GM12892 (cell line): ENCODE results near the gene MBD5.

ENCODE experiments used
- DNase-seq: peaks from one replicate; pipeline ENCODE4 v3.0.0; 2011; ENCODE audit not compliant: insufficient read length
- FAIRE-seq: peaks from 2 replicates; lab custom pipeline; 2011; peaks lifted over from hg19 to GRCh38; lab: Jason Lieb, UNC
- POLR2A ChIP-seq: IDR thresholded peaks from 2 replicates; pipeline ENCODE4 v1.6.1; 2011; ENCODE audit warnings: low read depth, low read length, control low read depth
- POLR2AphosphoS5 ChIP-seq: IDR thresholded peaks from 2 replicates; pipeline ENCODE4 v1.6.1; 2011; ENCODE audit warnings: low read depth, low read length, control low read depth
- TAF1 ChIP-seq: IDR thresholded peaks from 2 replicates; pipeline ENCODE4 v1.6.1; 2011; ENCODE audit warnings: low read depth, mild to moderate bottlenecking, control low read depth, low read length, borderline replicate concordance

Gene MBD5

GRCh38 chr2:148273158-148273691, 252.3 kb downstream of the MBD5 start:
- DNase-seq, result no peak
- FAIRE-seq, result no peak
- TF ChIP-seq POLR2A (no peak), TAF1 (no peak)

DNA sequence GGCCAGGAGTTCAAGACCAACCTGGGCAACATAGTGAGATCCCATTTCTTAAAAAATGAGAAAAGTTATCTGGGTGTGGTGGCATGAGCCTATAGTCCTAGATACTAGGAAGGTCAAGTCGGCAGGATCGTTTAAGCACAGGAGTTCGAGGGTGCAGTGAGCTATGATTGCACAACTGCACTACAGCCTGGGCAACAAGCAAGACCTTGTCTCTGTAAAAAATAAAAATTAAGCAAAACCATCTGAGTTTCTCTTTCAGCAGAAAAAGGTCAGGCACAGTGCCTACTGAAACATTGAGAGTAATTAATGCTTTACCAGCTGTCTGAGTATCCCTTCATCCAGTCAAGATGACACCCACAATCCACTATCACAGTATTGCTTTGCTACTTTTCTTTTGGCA, 258.3 kb downstream of the MBD5 start:
- DNase-seq (no peak), FAIRE-seq (no peak)
- TF ChIP-seq POLR2AphosphoS5, result no peak
- TF ChIP-seq TAF1, result no peak
- no peak for TF ChIP-seq POLR2A

GRCh38 chr2:148282201-148282600, 261.3 kb downstream of the MBD5 start:
- FAIRE-seq (no peak), DNase-seq (no peak)
- TF ChIP-seq POLR2AphosphoS5 (no peak), POLR2A (no peak), TAF1 (no peak)

DNA sequence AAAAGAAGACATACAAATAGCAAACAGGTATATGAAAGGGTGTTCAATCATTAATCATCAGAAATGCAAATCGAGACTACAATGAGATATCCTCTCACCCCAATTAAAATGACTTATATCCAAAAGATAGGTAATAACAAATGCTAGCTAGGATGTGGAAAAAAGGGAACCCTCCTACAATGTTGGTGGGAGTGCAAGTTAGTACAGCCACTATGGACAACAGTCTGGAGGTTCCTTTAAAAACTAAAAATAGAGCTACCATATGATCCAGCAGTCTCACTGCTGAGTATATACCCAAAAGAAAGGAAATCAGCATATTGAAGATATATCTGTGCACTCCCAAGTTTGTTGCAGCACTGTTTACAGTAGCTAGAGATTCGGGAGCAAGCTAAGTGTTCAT, 271.5 kb downstream of the MBD5 start:
- FAIRE-seq, result no peak
- TF ChIP-seq POLR2A, result no peak
- TF ChIP-seq TAF1, result no peak
- TF ChIP-seq POLR2AphosphoS5, result no peak
- DNase-seq, result no peak

DNA sequence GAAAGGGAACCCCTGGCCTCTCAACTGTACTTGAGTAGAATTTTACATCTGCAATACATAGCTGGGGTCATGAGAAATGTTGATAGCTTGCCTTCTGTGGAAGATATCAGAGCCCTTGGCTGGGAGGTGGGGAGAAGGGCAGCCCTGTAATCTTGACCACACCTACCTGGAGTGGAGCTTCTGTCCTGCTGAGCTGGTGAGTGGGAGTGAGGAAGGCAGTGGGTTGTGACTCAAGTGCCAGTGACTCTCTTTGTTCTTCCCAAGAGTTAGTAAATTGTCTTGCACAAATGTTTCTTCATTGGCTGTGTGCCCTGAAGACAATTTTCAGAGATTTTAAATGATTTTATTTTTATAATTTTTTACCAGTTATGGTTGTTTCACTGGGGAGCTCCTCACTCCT, 277.3 kb downstream of the MBD5 start:
- no peak for TF ChIP-seq POLR2AphosphoS5
- no peak for TF ChIP-seq POLR2A
- no peak for TF ChIP-seq TAF1
- FAIRE-seq (no peak), DNase-seq (no peak)

GRCh38 chr2:148299616-148300015, 278.7 kb downstream of the MBD5 start:
- TF ChIP-seq TAF1 (no peak), POLR2A (no peak), POLR2AphosphoS5 (no peak)
- DNase-seq (no peak), FAIRE-seq (no peak)

DNA sequence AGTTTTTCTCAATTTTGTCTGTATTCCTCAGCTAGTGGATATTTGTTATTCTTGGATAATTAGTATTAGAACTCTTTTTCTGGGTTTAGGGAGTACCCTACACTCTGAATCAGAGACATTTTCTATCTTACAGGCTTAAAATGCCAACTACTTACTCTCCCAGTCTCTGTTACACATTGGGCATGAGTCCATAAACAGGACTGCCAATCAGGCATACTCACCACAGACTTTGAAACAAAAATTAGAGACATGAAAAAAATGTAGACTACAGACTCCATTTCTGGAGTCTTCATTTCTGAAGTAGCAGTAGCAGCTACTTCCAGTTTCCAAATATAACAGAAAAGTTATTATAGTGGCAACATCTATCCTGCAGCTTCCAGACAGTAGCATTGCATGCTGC, 279.7 kb downstream of the MBD5 start:
- FAIRE-seq (no peak), DNase-seq (no peak)
- TF ChIP-seq POLR2A (no peak), POLR2AphosphoS5 (no peak), TAF1 (no peak)

DNA sequence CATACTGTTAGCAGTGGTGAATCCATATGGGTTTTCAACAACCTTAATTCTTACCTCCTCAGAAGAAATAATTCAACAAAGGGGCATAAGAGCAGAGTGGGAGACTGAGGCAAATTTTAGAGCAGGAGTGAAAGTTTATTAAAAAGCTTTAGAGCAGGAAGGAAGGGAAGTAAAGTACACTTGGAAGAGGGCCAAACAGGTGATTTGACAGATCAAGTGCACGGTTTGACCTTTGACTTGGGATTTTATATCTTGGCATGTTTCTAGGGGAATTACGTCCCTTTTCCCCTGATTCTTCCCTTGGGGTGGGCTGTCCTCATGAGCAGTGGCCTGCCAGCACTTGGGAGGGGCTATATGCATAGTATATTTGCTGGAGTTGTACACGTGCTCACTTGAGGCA, 280.5 kb downstream of the MBD5 start:
- TF ChIP-seq TAF1 (no peak), POLR2A (no peak), POLR2AphosphoS5 (no peak)
- FAIRE-seq, result no peak
- no peak for DNase-seq

DNA sequence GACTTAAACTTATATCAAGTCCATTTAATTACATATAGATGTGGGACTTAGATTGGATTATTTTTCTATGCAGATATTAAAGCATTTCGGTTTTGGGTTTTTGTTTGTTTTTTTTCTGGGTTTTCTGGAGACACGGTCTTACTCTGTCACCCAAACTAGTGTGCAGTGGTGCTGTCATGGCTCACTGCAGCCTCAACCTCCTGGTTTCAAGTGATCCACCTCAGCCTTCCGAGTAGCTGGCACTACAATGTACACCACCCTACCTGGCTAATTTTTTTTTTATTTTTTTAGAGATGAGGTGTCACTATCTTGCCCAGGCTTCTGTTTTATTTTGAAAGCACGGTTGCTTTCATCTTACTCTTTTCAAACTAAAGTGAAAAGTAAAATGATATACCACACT, 281.6 kb downstream of the MBD5 start:
- FAIRE-seq (no peak), DNase-seq (no peak)
- TF ChIP-seq POLR2A, result no peak
- no peak for TF ChIP-seq POLR2AphosphoS5
- TF ChIP-seq TAF1, result no peak

DNA sequence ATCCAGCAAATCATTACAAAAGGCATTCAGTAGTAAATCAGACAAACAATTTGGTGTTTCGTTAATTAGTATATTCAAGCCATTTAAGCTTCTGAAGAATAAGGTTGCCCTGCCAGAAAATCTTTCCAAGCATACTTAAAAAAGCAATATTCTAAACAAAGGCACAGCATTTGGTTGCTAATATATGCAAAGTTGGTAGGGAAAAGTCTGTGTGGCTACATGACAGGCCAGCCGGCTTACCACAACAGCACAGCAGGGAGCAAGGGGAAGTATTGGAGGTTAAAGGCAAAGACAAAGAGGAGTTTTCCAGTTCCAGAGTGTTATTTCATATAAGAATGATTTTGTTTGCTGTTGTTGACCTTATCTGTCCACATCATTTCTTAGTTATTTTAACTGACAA, 282.3 kb downstream of the MBD5 start:
- no peak for TF ChIP-seq TAF1
- TF ChIP-seq POLR2A, result no peak
- TF ChIP-seq POLR2AphosphoS5, result no peak
- FAIRE-seq (no peak), DNase-seq (no peak)

DNA sequence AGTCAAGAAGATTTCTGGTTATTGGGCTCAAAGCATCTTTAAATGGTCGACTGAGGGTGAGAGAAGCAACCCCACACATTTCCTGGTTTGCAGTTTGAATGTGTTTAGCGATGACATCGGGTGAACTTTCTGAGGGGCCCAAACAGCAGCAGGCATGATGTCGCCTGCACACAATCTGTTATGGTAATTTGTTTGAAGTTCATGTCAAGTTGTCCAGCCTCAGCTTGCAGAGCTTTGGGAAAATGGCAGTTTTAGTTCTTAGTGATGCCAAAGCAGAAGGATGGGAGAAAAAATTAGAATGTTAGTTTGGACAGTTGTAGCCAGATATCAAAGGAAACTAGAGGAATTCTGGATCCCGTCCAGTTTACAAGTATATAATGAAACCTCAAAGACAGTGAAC, 284.6 kb downstream of the MBD5 start:
- no peak for DNase-seq
- FAIRE-seq, result no peak

DNA sequence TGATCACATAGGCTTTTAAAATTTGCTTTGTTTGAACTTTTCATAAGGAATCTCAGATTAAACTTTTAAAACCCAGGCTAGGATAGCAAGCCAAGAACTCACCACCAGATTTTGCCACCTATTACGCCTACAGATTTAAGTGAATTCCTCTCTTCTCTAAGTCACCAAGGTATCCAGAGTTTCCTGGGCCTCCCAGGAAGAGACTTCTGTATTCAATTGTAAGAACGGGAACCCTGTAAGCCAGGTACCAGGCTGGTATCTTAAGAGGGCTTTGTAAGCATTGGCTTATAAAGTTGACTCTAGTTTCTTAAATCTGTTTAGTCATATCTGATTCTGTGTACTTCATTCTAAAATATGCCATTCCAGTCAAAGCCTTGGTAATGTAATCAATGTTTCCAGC, 285.1 kb downstream of the MBD5 start:
- TF ChIP-seq POLR2AphosphoS5 (no peak), TAF1 (no peak), POLR2A (no peak)
- DNase-seq (no peak), FAIRE-seq (no peak)

More for the DNA sequence above, 284.6 kb downstream of the MBD5 start:
- TF ChIP-seq POLR2A (no peak), TAF1 (no peak), POLR2AphosphoS5 (no peak)
